BJ (cell line): ENCODE results near the gene BCL2. TPM values are rescaled to one million over a fixed set of nuclear protein-coding genes. Genes with fewer than 3 reads are reported as not detected.

Experiments used
- CTCF ChIA-PET: fragments of 350-600 bp; formaldehyde crosslinking; extraction: SDS; loops from one replicate; lab custom pipeline; 2021; ENCODE audit warnings: antibody characterized with exemption, inconsistent platforms; lab: Yijun Ruan, JAX
- POLR2A ChIA-PET: fragments of 300-600 bp; sonication (Branson Sonifier 250); formaldehyde crosslinking; extraction: SDS; loops from one replicate; lab custom pipeline; 2021; ENCODE audit warnings: antibody characterized with exemption; lab: Charles Lee
- DNase-seq: peaks from one replicate; pipeline ENCODE4 v3.0.0-alpha.2; 2011; ENCODE audit warnings: low read depth
- H3K27me3 ChIP-seq: 2 replicates; pipeline ENCODE4 v1.6.0; 2011; ENCODE audit warnings: low read length; ENCODE audit not compliant: control insufficient read depth, insufficient read depth
- H3K36me3 ChIP-seq: 2 replicates; pipeline ENCODE4 v1.5.1; 2011; ENCODE audit warnings: low read length; ENCODE audit not compliant: control insufficient read depth, insufficient read depth
- H3K4me3 ChIP-seq: 2 replicates; pipeline ENCODE4 v1.5.1; 2011; ENCODE audit warnings: low read depth, mild to moderate bottlenecking, control low read depth, low read length
- polyA plus RNA-seq: library from polyadenylated mRNA; depleted of rRNA; stranded (reverse); fragments of >200 nt; gene quantifications from 2 replicates; pipeline ENCODE4 v1.2.3, GENCODE V29; 2011
- TF ChIP-seq, protein P1 (sequence below): IDR thresholded peaks from 2 replicates; pipeline ENCODE4 v1.5.1; 2011; ENCODE audit warnings: low read depth, mild to moderate bottlenecking, control low read depth, inconsistent platforms, low read length, moderate library complexity; ENCODE audit not compliant: insufficient read depth

BCL2 gene
- polyA plus RNA-seq, 1 experiment: 0.15 TPM

DNA sequence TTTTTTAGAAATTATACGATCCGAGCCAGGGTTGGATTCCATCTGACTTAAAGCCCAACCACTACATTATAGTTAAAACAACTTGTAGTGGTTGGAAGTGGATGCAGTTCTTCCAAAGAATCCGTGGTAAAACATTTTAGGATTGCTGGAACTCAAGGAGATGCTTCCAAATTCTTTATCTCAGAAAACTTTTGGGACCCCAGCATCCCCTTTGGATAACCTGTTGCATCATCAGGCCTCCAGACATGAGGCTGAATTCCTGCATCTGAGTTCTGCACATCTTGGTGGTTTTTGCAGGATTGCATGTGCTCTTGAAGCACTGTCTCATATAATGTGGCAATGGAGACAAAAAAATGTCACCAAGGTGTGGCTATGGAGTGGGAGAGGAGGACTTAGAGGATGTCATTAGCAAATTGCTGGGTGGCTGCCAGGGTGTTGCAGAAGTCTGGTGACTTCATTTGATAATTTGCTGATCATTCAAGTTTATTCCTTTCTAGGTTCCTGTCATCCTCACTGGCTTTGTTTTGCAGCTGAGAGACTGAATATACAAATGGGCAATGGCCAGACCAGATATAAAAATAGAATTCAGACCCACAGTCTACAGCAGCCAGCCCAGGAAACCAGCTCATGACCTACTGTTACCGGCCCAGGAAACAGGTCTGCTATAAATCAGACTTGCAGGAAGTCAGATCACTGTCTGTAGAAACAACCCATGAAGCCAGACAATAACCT is 207.7 kb downstream of the BCL2 start:
- no peaks in the 10 kb centered on the region for H3K36me3 ChIP-seq
- no peak for DNase-seq
- CTCF ChIA-PET: no interaction called here
- no peaks in the 10 kb centered on the region; the same call in 1 of the 2 replicates for H3K27me3 ChIP-seq
- H3K4me3 ChIP-seq: no peak overlapping the region
- POLR2A ChIA-PET: no interaction called here
- TF ChIP-seq, protein P1, sequence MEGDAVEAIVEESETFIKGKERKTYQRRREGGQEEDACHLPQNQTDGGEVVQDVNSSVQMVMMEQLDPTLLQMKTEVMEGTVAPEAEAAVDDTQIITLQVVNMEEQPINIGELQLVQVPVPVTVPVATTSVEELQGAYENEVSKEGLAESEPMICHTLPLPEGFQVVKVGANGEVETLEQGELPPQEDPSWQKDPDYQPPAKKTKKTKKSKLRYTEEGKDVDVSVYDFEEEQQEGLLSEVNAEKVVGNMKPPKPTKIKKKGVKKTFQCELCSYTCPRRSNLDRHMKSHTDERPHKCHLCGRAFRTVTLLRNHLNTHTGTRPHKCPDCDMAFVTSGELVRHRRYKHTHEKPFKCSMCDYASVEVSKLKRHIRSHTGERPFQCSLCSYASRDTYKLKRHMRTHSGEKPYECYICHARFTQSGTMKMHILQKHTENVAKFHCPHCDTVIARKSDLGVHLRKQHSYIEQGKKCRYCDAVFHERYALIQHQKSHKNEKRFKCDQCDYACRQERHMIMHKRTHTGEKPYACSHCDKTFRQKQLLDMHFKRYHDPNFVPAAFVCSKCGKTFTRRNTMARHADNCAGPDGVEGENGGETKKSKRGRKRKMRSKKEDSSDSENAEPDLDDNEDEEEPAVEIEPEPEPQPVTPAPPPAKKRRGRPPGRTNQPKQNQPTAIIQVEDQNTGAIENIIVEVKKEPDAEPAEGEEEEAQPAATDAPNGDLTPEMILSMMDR: no peak

DNA sequence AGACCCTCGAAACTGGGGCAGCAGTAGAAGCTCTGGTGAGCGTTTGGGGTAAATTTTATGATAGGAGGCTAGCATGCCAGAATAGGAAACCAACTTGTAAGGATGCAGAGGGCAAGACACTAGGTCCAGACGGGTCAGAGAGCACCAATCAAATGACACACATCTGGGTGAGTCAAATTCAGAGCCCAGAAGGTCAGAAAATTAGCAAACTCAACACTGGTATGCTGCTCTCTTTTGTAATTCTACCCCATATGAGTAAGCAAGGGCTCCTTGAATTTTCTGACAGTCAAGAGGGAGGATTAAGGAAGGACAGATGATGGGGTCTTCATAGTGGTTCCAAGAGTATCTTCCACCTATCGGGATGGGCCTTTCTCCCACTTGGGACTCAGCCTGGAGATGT is 209.8 kb downstream of the BCL2 start:
- no peak for DNase-seq
- ChIA-PET POLR2A (no interaction called here), CTCF (no interaction called here)
- Histone ChIP-seq H3K36me3 (no peaks in the 10 kb centered on the region), H3K4me3 (no peak overlapping the region), H3K27me3 (no peaks in the 10 kb centered on the region)
- TF ChIP-seq, protein P1: no peak

DNA sequence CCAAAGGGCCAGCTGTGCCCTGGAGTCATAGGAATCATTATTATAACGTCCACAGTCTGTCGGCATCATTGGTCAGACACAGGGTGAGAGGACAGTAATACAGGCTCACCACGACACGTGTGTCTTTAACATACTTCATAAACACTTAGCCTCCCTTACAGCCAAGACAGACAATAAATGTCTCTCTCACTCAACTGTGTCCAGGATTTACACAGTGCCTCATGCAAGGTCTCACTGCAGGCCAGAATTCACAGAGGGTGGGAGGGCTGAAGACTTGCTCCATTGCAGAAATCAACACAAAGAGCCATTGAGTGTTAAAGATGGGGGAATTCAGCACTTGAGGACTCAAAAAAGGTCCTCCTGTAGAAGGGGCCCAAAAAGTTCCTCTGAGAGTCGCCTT is 210.5 kb downstream of the BCL2 start:
- no peaks in the 10 kb centered on the region for H3K36me3 ChIP-seq
- H3K4me3 ChIP-seq: no peak overlapping the region
- H3K27me3 ChIP-seq: no peaks in the 10 kb centered on the region
- POLR2A ChIA-PET: no interaction called here
- TF ChIP-seq, protein P1: no peak
- CTCF ChIA-PET: no interaction called here
- DNase-seq: no peak

DNA sequence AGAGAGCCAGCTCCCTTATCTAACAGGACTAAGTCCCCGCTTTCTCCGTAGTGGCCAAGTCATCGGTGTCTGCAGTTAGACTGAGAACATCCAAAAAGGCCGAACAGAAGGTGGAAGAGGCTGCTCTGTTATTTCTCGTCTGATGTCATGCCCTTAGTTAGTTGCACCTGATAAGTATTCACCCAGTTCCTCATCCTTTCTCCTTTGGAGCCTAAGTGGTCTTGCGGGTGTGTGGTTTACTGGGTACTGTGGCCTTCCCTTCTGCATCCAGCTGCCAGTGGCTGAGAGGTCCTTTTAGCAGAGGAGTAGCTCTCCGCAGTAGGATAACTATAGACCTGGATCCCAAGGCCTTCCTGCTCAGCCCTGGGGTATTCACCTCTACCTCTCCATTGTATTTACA is 211.6 kb downstream of the BCL2 start:
- TF ChIP-seq, protein P1: no peak
- Histone ChIP-seq H3K4me3 (no peak overlapping the region), H3K27me3 (no peaks in the 10 kb centered on the region), H3K36me3 (no peaks in the 10 kb centered on the region)
- DNase-seq: no peak
- POLR2A ChIA-PET: no interaction called here
- CTCF ChIA-PET: no interaction called here

DNA sequence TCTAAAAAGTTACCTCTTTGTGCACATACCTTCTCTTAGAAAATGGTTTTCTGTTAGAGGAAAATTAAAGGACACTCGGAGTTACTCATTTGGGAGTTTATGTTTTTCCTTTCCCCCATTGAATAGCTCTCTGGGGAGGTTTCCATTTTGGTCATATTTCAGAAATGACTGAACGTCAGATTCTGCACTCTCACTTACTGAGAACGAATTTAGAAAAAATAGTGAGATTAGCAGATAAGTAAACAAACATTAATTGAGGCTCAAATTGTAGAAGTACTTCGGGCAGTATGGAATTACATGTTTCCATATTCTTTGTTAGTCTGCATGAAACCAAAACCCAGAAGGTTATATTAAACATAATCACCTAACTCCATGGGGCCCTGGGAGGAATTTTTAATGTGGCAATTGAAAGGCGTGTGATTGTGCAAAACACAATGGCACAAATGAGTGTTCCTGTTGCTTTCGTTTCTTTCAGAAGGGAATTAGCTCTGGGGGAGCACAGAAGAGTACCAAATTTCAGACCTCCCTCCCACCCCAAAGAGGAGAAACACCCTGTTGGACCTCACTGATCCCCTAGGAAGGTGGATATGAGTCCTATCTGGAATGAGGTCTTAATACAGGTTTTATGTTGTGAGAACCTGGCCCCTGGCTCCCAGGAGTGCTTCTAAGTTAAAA is 212.3 kb downstream of the BCL2 start:
- no peaks in the 10 kb centered on the region for H3K36me3 ChIP-seq
- DNase-seq: no peak
- H3K4me3 ChIP-seq: no peak overlapping the region
- ChIA-PET CTCF (no interaction called here), POLR2A (no interaction called here)
- TF ChIP-seq, protein P1: no peak
- no peaks in the 10 kb centered on the region for H3K27me3 ChIP-seq
